HepG2 (cell line): ENCODE data around the gene DCDC1. TPM values are rescaled to one million over a fixed set of nuclear protein-coding genes. Genes with fewer than 3 reads are reported as not detected.

Experiments used
- ATAC-seq: fragments of 200-7000 bp; cut with Tn5 transposase; 3 replicates; pipeline ENCODE4 v1.9.1; 2020; ENCODE audit warnings: mild to moderate bottlenecking, moderate library complexity
- BruUV-seq: library from RNA; stranded (reverse); fragments of 400-500 nt; replicated peaks from 2 replicates; lab custom pipeline; 2021; lab: Mats Ljungman, UMichigan
- CTCF ChIA-PET: fragments of 300-600 bp; formaldehyde crosslinking; extraction: SDS; loops from one replicate; lab custom pipeline; 2021; ENCODE audit warnings: low total read pairs, inconsistent platforms, low intra/inter-chr PET ratio; lab: Yijun Ruan, JAX
- POLR2A ChIA-PET: fragments of 350-600 bp; sonication (Branson Sonifier 250); formaldehyde crosslinking; loops from one replicate; lab custom pipeline; 2020; ENCODE audit warnings: antibody characterized with exemption, inconsistent platforms; lab: Yijun Ruan, JAX
- DNase-seq: peaks from one replicate; pipeline ENCODE4 v3.0.0-alpha.2; 2015; ENCODE audit warnings: low spot score
- FAIRE-seq: peaks from 3 replicates; lab custom pipeline; 2011; peaks lifted over from hg19 to GRCh38; lab: Jason Lieb, UNC
- H2AFZ ChIP-seq: one replicate; pipeline ENCODE4 v1.6.1; 2011; ENCODE audit warnings: low read length, inconsistent platforms
- H3K27ac ChIP-seq: fragments of 300-600 bp; 3 replicates; pipeline ENCODE4 v1.8.0; 2011; ENCODE audit warnings: mixed run types, mild to moderate bottlenecking, mixed read lengths, low read length, inconsistent platforms; ENCODE audit not compliant: insufficient read depth; ENCODE audit errors: extremely low read length
- H3K27me3 ChIP-seq, 2 experiments: fragments of 200-600 bp in 1 of 2; 2 replicates in 1 of 2; 3 replicates in 1 of 2; pipeline versions ENCODE4 v1.6.0 to v1.8.0; 2011; ENCODE audit warnings: low read length in 2 of 2, mild to moderate bottlenecking in 2 of 2, moderate library complexity in 2 of 2, inconsistent platforms in 1 of 2; ENCODE audit not compliant: insufficient read depth in 2 of 2, control insufficient read depth in 1 of 2
- H3K36me3 ChIP-seq, 2 experiments: fragments of 200-600 bp in 1 of 2; replicated peaks in 1 of 2; 2 replicates in 1 of 2; 3 replicates in 1 of 2; pipeline versions ENCODE4 v1.5.1 to v1.8.0; 2011; ENCODE audit warnings: low read length in 2 of 2, inconsistent platforms in 1 of 2; ENCODE audit not compliant: insufficient read depth in 2 of 2, control insufficient read depth in 1 of 2
- H3K4me1 ChIP-seq: 2 replicates; pipeline ENCODE4 v1.5.1; 2012; ENCODE audit warnings: low read length, inconsistent platforms; ENCODE audit not compliant: insufficient read depth
- H3K4me2 ChIP-seq: 2 replicates; pipeline ENCODE4 v1.6.0; 2011; ENCODE audit warnings: low read depth, low read length, inconsistent platforms
- H3K4me3 ChIP-seq, 3 experiments: fragments of 200-600 bp in 1 of 3; sonication (generic), shearing (Covaris generic) in 1 of 3; replicated peaks in 1 of 3; 2 replicates each; pipeline ENCODE4 v1.5.1; 2011 to 2016; ENCODE audit warnings: low read length in 3 of 3, inconsistent platforms in 2 of 3, low read depth in 2 of 3, mild to moderate bottlenecking in 2 of 3, control low read depth in 1 of 3, mixed read lengths in 1 of 3; ENCODE audit not compliant: insufficient read depth in 1 of 3
- H3K79me2 ChIP-seq: one replicate; pipeline ENCODE4 v1.6.1; 2011; ENCODE audit warnings: low read length, inconsistent platforms; ENCODE audit not compliant: insufficient read depth
- H3K9ac ChIP-seq: 2 replicates; pipeline ENCODE4 v1.6.0; 2011; ENCODE audit warnings: mild to moderate bottlenecking, low read depth, low read length, inconsistent platforms; ENCODE audit not compliant: insufficient read depth
- H3K9me3 ChIP-seq: 2 replicates; pipeline ENCODE4 v1.5.1; 2012; ENCODE audit warnings: mild to moderate bottlenecking, low read length
- H4K20me1 ChIP-seq: 2 replicates; pipeline ENCODE4 v1.6.0; 2011; ENCODE audit warnings: inconsistent platforms, mild to moderate bottlenecking, low read length, moderate library complexity; ENCODE audit not compliant: insufficient read depth
- BRF2 ChIP-seq: sonication (generic); formaldehyde crosslinking; IDR thresholded peaks from 2 replicates; pipeline ENCODE4 v1.8.1; 2022; ENCODE audit warnings: mild to moderate bottlenecking, missing genetic modification reagents
- CTCF ChIP-seq: sonication (generic); formaldehyde crosslinking; IDR thresholded peaks from 2 replicates; pipeline ENCODE4 v1.5.0; 2020; ENCODE audit warnings: mild to moderate bottlenecking, missing genetic modification reagents, moderate library complexity
- HNRNPLL ChIP-seq: fragments of 200-400 bp; formaldehyde crosslinking; IDR thresholded peaks from 2 replicates; pipeline ENCODE4 v1.6.1; 2017; ENCODE audit warnings: mild to moderate bottlenecking, low read depth, low read length; ENCODE audit not compliant: poor library complexity, severe bottlenecking
- KDM3A ChIP-seq: IDR thresholded peaks from 2 replicates; pipeline ENCODE4 v1.6.1; 2018; ENCODE audit warnings: low read depth, missing compliant biosample characterization
- KLF9 ChIP-seq: IDR thresholded peaks from 2 replicates; pipeline ENCODE4 v1.6.1; 2016; ENCODE audit warnings: low read depth
- MAFK ChIP-seq, 2 experiments: IDR thresholded peaks in 1 of 2; conservative IDR thresholded peaks in 1 of 2; 2 replicates each; pipeline ENCODE4 v1.6.1; 2011; ENCODE audit warnings: improper control_type of control experiment in 2 of 2, low read length in 2 of 2
- MBNL3 ChIP-seq: fragments of 250-450 bp; sonication (Bioruptor Pico); conservative IDR thresholded peaks from 2 replicates; pipeline ENCODE4 v1.8.0; 2022; ENCODE audit warnings: mild to moderate bottlenecking, inconsistent platforms
- PRPF4 ChIP-seq: fragments of 200-400 bp; formaldehyde crosslinking; IDR thresholded peaks from 2 replicates; pipeline ENCODE4 v1.6.1; 2016; ENCODE audit warnings: low read length, low read depth; ENCODE audit not compliant: poor library complexity, severe bottlenecking
- PTBP1 ChIP-seq: fragments of 200-400 bp; formaldehyde crosslinking; IDR thresholded peaks from 2 replicates; pipeline ENCODE4 v1.6.1; 2018; ENCODE audit warnings: low read length, low read depth; ENCODE audit not compliant: poor library complexity, severe bottlenecking
- RAD21 ChIP-seq: fragments of 450-650 bp; formaldehyde crosslinking; IDR thresholded peaks from 2 replicates; pipeline ENCODE4 v1.5.0; 2020; ENCODE audit warnings: mild to moderate bottlenecking
- SKI ChIP-seq: fragments of 450-650 bp; IDR thresholded peaks from one replicate; pipeline ENCODE4 v1.6.1; 2018; ENCODE audit warnings: mild to moderate bottlenecking; ENCODE audit not compliant: partially characterized antibody
- SMC3 ChIP-seq: IDR thresholded peaks from 2 replicates; pipeline ENCODE4 v1.6.1; 2011; ENCODE audit warnings: low read length, improper control_type of control experiment
- STAG1 ChIP-seq: sonication (generic); formaldehyde crosslinking; IDR thresholded peaks from 2 replicates; pipeline ENCODE4 v1.4.0; 2020; ENCODE audit warnings: missing genetic modification reagents
- ZEB1 ChIP-seq: IDR thresholded peaks from 2 replicates; pipeline ENCODE4 v1.6.1; 2012; ENCODE audit warnings: mild to moderate bottlenecking, low read depth, inconsistent platforms; ENCODE audit not compliant: insufficient replicate concordance
- ZNF362 ChIP-seq: sonication (generic); formaldehyde crosslinking; IDR thresholded peaks from 2 replicates; pipeline ENCODE4 v1.4.0; 2020; ENCODE audit warnings: missing genetic modification reagents, mild to moderate bottlenecking, borderline replicate concordance
- ZNF580 ChIP-seq: IDR thresholded peaks from 2 replicates; pipeline ENCODE4 v1.6.1; 2016; ENCODE audit warnings: low read depth, borderline replicate concordance
- WGBS: methylation state at CpG from one replicate; pipeline ENCODE4 v1.1.6; 2017; ENCODE audit warnings: low lambda C conversion rate; 5-methylcytosine and 5-hydroxymethylcytosine counted together
- in situ Hi-C: cut with HindIII; loops from 2 replicates; pipeline ENCODE4 v1.10.0; 2017; ENCODE audit warnings: low pct_unique_long_range_greater_than_20kb; ENCODE audit not compliant: extremely low pct_ligation_motif_present
- intact Hi-C: fragments of 100-400 bp; cut with micrococcal nuclease; formaldehyde crosslinking; loops from one replicate; pipeline ENCODE4 v1.10.0; 2022; ENCODE audit not compliant: unreplicated experiment
- polyA plus RNA-seq, 8 experiments: library from polyadenylated mRNA; depleted of rRNA in 3 of 8; stranded (reverse) in 7 of 8; unstranded in 1 of 8; fragments of >200 nt; fragmentation: Illumina TruSeq in 4 of 8; extraction: Trizol in 4 of 8; gene quantifications; 2 replicates each; pipeline versions ENCODE4 v1.2.1 to v1.2.3, GENCODE V29; 2011 to 2016; ENCODE audit warnings: low read depth in 4 of 8, missing spikeins in 1 of 8, mixed read lengths in 1 of 8; ENCODE audit not compliant: insufficient read depth in 1 of 8
- total RNA-seq, 5 experiments: library from RNA; depleted of rRNA; stranded (reverse); fragments of >200 nt; fragmentation: Illumina TruSeq; extraction: Trizol; gene quantifications; 2 replicates each; pipeline ENCODE4 v1.2.3, GENCODE V29; 2016; ENCODE audit warnings: low read depth in 1 of 5

The DCDC1 gene
- total and polyA plus RNA-seq, 2 of the 13 experiments (the other 11 are each of a cell fraction or from before 2014, with no cell fraction given): 0.12 to 0.27 TPM

- no peak for TF ChIP-seq HNRNPLL
- TF ChIP-seq KDM3A (CRISPR knock-in tag): no peak
- TF ChIP-seq ZNF580 (CRISPR knock-in tag): no peak
- no peak for TF ChIP-seq BRF2 (CRISPR knock-in tag)
Observed at GRCh38 chr11:30967579-30967978, 402.0 kb downstream of the DCDC1 start (continued).

GRCh38 chr11:30960387-30960992 is 409.0 kb downstream of the DCDC1 start:
- in situ Hi-C loops (loop anchor here (10.0 kb wide), 1 partner anchor 264 kb away; no protein-coding TSS in a partner anchor), intact Hi-C loops (loop anchor here (1.0 to 5.0 kb wide), 5 partner anchors 85 to 997 kb away; no protein-coding TSS in a partner anchor)
- H3K9ac ChIP-seq: no peak overlapping the region
- no peaks in the 10 kb centered on the region for H4K20me1 ChIP-seq
- no peak overlapping the region for H3K4me2 ChIP-seq
- no peak overlapping the region for H2AFZ ChIP-seq
- no peaks in the 10 kb centered on the region for H3K27me3 ChIP-seq
- no peaks in the 10 kb centered on the region for H3K4me1 ChIP-seq
- no peaks in the 10 kb centered on the region for H3K9me3 ChIP-seq
- WGBS: 4% methylated on average over 2 of the region's 2 CpGs
- H3K27ac ChIP-seq: no peak overlapping the region
- H3K36me3 ChIP-seq: no peaks in the 10 kb centered on the region
- no TSS peak for BruUV-seq
- peak; percentile 82 for ATAC-seq
- ChIA-PET POLR2A (no interaction called here), CTCF (interaction anchor here (0.8 to 2.8 kb wide), 3 partner anchors 83 to 273 kb away, joined by 3 to 30 read pairs (median 4); no protein-coding TSS in a partner anchor)
- no peak overlapping the region for H3K4me3 ChIP-seq
- H3K79me2 ChIP-seq: no peaks in the 10 kb centered on the region
- TF ChIP-seq SMC3: peak; percentile 61
- TF ChIP-seq STAG1 (CRISPR knock-in tag): peak; percentile 91
- TF ChIP-seq PRPF4: no peak
- no peak for TF ChIP-seq ZNF362 (CRISPR knock-in tag)
- TF ChIP-seq CTCF (CRISPR knock-in tag): peak; percentile 78
- no peak for TF ChIP-seq MBNL3 (CRISPR knock-in tag)
- TF ChIP-seq KLF9 (CRISPR knock-in tag): no peak
- no peak for TF ChIP-seq ZEB1
- peak; percentile 70 for TF ChIP-seq RAD21
- TF ChIP-seq SKI: no peak
- TF ChIP-seq PTBP1: no peak
- TF ChIP-seq MAFK (conservative IDR thresholded peaks at IDR 0.05 in 1 of 2, IDR thresholded peaks at IDR 0.05 in 1 of 2; ENCODE audit: low read length in 2 of 2): no peak
- peak; percentile 44 for DNase-seq
- peak; percentile 65 for FAIRE-seq
